GM19328 (cell line): ENCODE data around the gene GGPS1.
A peak's percentile ranks its signal among the peaks of the same experiment; 100 is the strongest.
"Not testable (repeated sequence)": the region's sequence is repeated elsewhere in the genome, so short reads cannot be mapped to it uniquely, and the experiment has no call there.

Experiments
- ATAC-seq: cut with Tn5 transposase; IDR thresholded peaks from one replicate; pipeline ENCODE4 v1.9.1; 2021; ENCODE audit warnings: mild to moderate bottlenecking, moderate library complexity; ENCODE audit not compliant: unreplicated experiment

GGPS1 gene

DNA sequence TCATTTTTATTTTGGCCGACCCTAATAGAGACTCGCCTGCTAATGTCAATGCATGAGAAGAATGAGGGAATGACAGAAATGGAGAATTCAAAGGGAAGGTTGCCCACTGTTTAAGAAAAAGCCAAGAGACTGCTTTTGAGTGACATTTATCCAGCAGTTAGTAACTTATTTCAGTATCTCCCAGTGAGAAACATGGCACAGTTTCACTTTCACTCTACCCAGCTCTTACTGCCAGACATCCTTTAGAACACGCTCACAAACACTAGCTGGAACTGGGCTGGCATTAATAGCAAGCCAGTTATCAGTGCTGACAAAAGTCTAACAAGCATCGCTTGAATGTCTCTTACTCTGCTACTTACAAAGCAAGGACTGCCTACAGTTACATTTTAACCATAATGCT is 8.5 kb downstream of the GGPS1 start:
- no peak for ATAC-seq

GRCh38 chr1:235339746-235340145 is 11.4 kb downstream of the GGPS1 start:
- no peak for ATAC-seq

DNA sequence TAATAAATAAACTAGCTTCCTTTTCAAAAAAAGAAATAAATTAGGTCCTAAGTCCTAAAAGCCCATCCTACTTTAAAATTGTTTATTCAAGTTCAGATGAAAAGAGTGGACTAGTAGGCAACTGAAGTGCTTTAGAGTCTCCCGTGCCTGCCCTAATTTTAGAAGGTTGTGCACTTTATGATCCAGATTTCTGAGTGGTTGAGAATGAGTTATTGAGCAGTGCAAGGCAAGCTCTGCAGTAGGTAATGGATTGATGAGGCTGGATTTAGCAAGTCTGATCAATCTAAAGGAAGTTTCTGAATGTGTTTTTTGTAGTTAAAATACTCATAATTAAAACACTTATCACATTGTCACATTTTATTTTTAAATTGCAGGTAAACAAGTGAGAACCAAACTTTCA is 13.0 kb downstream of the GGPS1 start:
- no peak for ATAC-seq

GRCh38 chr1:235342039-235342438 is 13.7 kb downstream of the GGPS1 start:
- no peak for ATAC-seq

GRCh38 chr1:235342471-235342870 is 14.1 kb downstream of the GGPS1 start:
- ATAC-seq: no peak

DNA sequence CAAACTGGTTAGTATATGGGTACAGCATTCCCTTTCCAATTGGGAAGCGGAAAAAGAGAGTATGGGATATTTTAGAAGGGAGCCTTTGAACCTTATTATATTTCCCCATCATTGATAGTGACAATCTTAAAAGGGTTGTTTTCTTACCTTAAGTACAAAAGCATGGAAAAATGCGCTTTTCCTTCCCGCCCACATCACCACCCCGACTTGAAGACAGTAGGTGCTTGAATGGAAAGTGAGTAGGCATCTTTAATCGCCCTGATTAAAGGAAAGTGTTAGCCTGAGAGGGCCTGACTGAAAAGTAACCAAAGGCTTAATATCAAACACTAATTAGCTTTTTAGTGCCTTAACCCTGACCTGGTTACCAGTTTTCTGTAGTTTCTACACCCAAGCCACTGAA is 15.4 kb downstream of the GGPS1 start:
- no peak for ATAC-seq

DNA sequence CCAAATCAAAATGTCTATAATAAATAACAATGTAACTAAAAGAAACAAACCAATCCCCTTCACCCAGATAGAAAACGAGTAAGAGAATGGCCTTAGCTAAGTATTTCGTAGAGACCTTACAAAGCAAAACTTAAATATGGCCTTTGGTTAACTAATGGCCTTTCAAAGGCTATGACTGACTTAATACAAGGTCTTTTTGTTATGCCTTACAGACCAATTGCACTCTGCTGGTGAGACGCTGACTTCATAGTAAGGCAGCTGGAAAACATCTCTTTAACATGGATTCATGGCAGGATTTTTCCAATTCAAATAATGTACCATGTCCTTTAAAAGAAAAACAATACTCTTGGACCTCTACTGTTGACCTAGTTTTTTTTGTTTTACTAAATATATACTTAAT is 23.1 kb downstream of the GGPS1 start:
- ATAC-seq: no peak

- no peak for ATAC-seq
Observed at GRCh38 chr1:235351898-235352297, 23.5 kb downstream of the GGPS1 start.

- ATAC-seq: no peak
Observed at GRCh38 chr1:235357485-235358373, 29.4 kb downstream of the GGPS1 start.

DNA sequence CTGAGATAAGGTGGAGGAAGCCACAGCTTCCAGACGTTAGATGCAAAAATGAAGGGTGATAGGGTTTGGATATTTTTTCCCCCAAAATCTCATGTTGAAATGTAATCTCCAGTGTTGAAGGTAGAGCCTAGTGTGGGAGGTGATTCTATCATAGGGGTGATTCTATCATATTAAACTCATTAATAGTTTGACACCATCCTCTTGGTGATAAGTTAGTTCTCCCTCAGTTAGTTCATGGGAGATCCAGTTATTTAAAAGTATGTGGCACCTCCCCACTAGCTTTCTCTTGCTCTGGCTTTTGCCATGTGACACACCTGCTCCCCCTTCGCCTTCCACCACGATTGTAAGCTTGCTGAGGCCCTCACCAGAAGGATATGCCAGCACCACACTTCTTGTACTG is 30.5 kb downstream of the GGPS1 start:
- ATAC-seq: no peak

GRCh38 chr1:235364189-235364588 is 35.8 kb downstream of the GGPS1 start:
- ATAC-seq: not testable (repeated sequence)

GRCh38 chr1:235366286-235366685 is 37.9 kb downstream of the GGPS1 start:
- ATAC-seq: no peak

GRCh38 chr1:235367000-235367908 is 38.9 kb downstream of the GGPS1 start, which contains the start of gene TBCE:
TBCE (plus strand) TSS chr1:235367427; CDS start chr1:235380050, 12,623 bp downstream.
- ATAC-seq: peak; percentile 100

DNA sequence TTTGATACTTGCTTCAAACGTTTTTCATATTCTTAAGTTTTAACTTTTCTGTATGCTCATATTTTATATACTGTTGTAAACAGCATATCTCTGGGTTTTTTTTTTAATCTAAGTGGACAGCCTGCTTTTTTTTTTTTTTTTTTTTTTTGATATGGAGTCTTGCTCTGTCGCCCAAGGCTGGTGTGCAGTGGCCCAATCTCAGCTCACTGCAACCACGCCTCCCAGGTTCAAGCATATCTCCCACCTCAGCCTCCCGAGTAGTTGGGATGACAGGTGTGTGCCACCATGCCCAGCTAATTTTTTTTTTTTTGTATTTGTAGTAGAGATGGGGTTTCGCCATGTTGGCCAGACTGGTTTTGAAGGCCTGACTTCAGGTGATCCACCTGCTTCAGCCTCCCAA is 40.1 kb downstream of the GGPS1 start:
- no peak for ATAC-seq

DNA sequence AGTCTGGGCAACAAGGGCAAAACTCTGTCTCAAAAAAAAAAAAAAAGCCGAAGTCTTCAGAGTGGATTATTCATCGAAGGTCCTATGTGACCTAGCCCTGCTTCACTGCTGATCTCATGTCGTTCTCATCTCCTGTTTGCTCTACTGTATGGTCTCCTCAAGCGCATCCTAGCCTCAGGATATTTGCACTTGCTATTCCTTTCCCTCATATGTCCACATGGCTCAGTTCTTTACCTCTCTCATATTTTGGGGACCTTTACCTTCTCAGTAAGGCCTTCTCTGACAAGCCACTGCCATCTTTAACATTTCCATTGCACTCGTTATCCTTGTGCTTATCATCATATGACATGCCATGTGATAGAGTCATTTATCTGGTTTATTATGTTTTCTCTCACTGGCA is 41.4 kb downstream of the GGPS1 start:
- no peak for ATAC-seq

GRCh38 chr1:235375919-235376605 is 47.7 kb downstream of the GGPS1 start:
- no peak for ATAC-seq

DNA sequence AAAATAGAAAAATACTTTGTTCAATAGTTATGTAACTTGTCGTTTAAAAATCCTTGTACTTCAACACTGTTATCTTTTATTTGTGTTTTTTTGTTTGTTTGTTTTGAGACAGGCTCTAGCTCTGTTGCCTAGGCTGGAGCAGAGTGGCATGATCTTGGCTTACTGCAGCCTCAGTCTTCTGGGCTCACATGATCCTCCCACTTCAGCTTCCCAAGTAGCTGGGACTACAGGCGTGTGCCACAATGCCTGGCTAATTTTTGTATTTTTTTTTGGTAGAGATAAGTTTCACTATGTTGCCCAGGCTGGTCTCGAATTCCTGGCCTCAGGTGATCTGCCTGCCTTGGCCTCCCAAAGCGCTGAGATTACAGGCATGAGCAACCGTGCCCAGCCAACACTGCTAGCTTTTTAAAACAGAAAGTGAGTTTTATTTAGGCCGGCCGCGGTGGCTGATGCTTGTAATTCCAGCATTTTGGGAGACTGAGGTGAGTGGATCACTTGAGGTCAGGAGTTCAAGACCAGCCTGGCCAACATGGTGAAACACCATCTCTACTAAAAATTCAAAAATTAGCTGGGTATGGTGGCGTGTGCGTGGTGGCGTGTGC is 49.9 kb downstream of the GGPS1 start:
- not testable (repeated sequence) for ATAC-seq

DNA sequence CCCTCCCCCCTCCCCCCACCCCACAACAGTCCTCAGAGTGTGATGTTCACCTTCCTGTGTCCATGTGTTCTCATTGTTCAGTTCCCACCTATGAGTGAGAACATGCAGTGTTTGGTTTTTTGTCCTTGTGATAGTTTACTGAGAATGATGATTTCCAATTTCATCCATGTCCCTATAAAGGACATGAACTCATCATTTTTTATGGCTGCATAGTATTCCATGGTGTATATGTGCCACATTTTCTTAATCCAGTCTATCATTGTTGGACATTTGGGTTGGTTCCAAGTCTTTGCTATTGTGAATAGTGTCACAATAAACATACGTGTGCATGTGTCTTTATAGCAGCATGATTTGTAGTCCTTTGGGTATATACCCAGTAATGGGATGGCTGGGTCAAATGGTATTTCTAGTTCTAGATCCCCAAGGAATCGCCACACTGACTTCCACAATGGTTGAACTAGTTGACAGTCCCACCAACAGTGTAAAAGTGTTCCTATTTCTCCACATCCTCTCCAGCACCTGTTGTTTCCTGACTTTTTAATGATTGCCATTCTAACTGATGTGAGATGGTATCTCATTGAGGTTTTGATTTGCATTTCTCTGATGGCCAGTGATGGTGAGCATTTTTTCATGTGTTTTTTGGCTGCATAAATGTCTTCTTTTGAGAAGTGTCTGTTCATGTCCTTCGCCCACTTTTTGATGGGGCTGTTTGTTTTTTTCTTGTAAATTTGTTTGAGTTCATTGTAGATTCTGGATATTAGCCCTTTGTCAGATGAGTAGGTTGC is 53.8 kb downstream of the GGPS1 start:
- not testable (repeated sequence) for ATAC-seq

- not testable (repeated sequence) for ATAC-seq
Observed at GRCh38 chr1:235385633-235386032, 57.3 kb downstream of the GGPS1 start.

DNA sequence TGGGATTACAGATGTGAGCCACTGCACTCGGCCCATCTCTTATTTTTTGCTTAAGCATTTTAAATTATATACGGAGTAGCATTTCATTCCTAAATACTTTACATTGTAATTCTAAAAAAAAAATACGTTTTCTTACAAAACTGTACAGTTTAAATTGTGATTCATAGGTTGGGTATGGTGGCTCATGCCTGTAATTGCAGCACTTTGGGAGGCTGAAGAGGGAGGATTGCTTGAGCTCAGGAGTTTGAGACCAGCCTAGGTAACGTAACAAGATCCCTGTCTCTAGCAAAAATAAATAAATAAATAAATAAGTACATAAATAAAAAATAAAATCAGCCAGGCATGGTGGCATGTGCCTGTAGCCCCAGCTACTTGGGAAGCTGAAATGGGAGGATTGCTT is 63.5 kb downstream of the GGPS1 start:
- ATAC-seq: no peak
